Effector memory CD4-positive, alpha-beta T cell (primary cell): ENCODE measurements around the gene SPOCD1.
"Not testable (repeated sequence)": the region's sequence is repeated elsewhere in the genome, so short reads cannot be mapped to it uniquely, and the experiment has no call there.

Experiments used
- DNase-seq, 3 donors: peaks; one replicate each; pipeline ENCODE4 v3.0.0-alpha.2; 2020
- H3K27ac ChIP-seq: 2 replicates; pipeline ENCODE4 v1.7.0; 2013; ENCODE audit warnings: mild to moderate bottlenecking, low read length, moderate library complexity; ENCODE audit not compliant: insufficient read depth, poor library complexity, severe bottlenecking
- H3K27me3 ChIP-seq: replicated peaks from 2 replicates; pipeline ENCODE4 v1.7.0; 2013; ENCODE audit warnings: mild to moderate bottlenecking, low read length; ENCODE audit not compliant: insufficient read depth, control insufficient read depth, poor library complexity, severe bottlenecking
- H3K36me3 ChIP-seq: 2 replicates; pipeline ENCODE4 v1.7.0; 2013; ENCODE audit warnings: mild to moderate bottlenecking, low read length, moderate library complexity; ENCODE audit not compliant: control insufficient read depth, insufficient read depth
- H3K4me1 ChIP-seq: 2 replicates; pipeline ENCODE4 v1.7.0; 2013; ENCODE audit warnings: low read length, mild to moderate bottlenecking; ENCODE audit not compliant: control insufficient read depth, insufficient read depth, poor library complexity, severe bottlenecking
- H3K4me3 ChIP-seq: 2 replicates; pipeline ENCODE4 v1.7.0; 2013; ENCODE audit warnings: low read length, low read depth, mild to moderate bottlenecking; ENCODE audit not compliant: insufficient read depth, poor library complexity, severe bottlenecking
- H3K9me3 ChIP-seq: 2 replicates; pipeline ENCODE4 v1.7.0; 2013; ENCODE audit warnings: mild to moderate bottlenecking, low read length, moderate library complexity; ENCODE audit not compliant: control insufficient read depth

SPOCD1 gene

GRCh38 chr1:31830511-31830910 is 14.7 kb upstream of the SPOCD1 start:
- Histone ChIP-seq H3K27ac (no peak overlapping the region), H3K36me3 (no peaks in the 10 kb centered on the region), H3K9me3 (no peaks in the 10 kb centered on the region), H3K27me3 (no peaks in the 10 kb centered on the region), H3K4me3 (no peak overlapping the region), H3K4me1 (peaks cover 22% of the 10 kb centered on the region)
- DNase-seq = no peak

DNA sequence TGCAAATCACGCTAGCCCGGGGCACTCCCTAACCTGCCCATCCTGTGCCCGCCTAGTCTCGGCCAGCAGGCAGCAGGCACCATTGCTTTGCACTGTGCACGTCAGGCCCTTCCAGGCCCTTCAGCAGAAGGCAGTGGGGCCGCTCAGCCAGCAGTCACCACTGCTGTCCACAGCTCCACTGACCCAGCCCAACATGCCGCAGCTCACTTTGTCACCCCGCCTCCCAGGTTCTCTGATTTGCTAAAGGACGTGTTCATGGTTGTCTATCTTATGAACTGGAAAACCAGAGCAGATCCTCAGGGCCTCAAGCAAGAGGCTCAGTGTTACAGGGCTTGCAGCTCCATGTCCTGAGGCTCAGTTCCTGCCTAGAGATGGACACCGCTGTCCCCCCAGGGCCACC is 14.2 kb upstream of the SPOCD1 start:
- Histone ChIP-seq H3K36me3 (no peaks in the 10 kb centered on the region), H3K4me3 (no peak overlapping the region), H3K4me1 (peaks cover 22% of the 10 kb centered on the region), H3K27ac (no peak overlapping the region), H3K9me3 (no peaks in the 10 kb centered on the region), H3K27me3 (no peaks in the 10 kb centered on the region)
- no peak for DNase-seq

DNA sequence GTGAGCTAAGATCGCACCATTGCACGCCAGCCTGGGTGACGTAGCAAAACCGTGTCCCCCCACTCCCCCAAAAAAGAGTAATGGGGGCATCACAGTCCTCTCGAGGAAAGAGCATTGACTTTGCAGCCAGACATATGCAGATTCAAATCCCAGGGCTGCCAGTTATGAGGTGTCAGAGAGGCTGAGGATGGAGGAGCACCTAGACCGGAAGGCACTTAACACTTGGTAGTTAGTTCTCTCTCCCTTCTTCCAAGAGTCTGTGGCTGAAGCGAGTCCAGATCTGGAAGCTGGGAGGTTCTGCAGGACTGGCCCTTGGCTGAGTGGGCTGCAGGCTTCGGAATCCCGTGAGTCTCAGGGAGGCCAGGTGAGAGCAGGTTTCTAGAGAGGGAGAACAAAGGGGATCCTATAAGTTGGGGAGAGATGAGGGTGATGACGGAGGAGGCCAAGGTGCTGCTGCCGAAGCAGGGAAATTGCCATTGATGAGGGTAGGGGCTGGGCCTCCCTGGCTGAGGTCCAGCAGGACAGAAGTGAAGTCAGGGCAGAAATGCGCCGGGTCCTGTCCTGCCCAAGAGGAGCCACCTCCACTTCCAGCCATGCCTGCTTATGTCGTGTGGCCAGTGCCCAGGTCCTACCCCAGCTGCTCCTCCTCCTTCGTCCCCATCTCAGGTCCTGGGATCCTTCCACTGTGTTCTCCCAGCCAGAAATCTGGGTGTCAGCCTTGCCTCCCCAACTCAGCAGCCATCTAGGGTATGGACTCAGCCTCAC is 13.3 kb upstream of the SPOCD1 start:
- Histone ChIP-seq H3K27me3 (no peaks in the 10 kb centered on the region), H3K27ac (no peak overlapping the region), H3K4me1 (peaks cover 22% of the 10 kb centered on the region), H3K9me3 (no peaks in the 10 kb centered on the region), H3K4me3 (no peak overlapping the region), H3K36me3 (no peaks in the 10 kb centered on the region)
- DNase-seq = no peak

DNA sequence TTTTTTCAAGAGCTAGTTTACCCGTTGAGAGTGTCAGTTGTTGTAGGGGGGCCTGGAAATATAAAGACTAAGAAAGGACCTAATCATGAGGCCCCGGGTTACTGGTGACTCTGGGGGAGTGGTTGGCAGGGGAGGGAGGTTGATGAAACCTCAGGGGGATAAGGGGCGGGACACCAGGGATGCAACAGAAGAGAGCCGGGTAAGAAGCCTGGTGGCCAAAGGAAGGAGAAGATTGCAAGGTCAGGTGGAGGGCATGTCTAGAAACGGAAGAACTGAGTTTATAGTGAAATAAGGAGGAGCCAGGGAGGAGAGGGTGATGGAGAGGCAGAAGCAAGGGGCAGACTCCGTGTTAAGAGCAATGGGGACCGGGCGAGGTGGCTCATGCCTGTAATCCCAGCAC is 12.5 kb upstream of the SPOCD1 start:
- no peak for DNase-seq
- H3K27ac ChIP-seq = no peak overlapping the region
- peaks cover 22% of the 10 kb centered on the region for H3K4me1 ChIP-seq
- no peaks in the 10 kb centered on the region for H3K36me3 ChIP-seq
- no peaks in the 10 kb centered on the region for H3K9me3 ChIP-seq
- H3K27me3 ChIP-seq = no peaks in the 10 kb centered on the region
- H3K4me3 ChIP-seq = no peak overlapping the region

DNA sequence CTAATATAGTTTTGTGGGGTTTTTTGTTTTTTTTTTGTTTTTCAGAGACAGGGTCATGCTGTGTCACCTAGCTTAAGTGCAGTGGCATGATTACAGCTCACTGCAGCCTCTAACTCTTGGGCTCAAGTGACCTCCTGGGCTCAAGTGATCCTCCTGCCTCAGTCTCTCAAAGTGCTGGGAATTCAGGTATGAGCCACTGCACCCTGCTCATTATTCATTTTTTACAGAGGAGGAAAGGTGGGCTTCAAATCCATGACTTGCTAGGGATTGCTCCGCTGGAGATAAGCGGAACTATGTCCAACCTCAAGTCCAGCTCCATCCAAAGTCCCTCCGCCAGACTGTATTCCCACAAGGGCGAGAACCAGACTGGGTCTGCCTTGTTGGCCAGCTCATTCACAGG is 8.0 kb upstream of the SPOCD1 start:
- no peak overlapping the region for H3K27ac ChIP-seq
- peaks cover 22% of the 10 kb centered on the region for H3K4me1 ChIP-seq
- no peak for DNase-seq

DNA sequence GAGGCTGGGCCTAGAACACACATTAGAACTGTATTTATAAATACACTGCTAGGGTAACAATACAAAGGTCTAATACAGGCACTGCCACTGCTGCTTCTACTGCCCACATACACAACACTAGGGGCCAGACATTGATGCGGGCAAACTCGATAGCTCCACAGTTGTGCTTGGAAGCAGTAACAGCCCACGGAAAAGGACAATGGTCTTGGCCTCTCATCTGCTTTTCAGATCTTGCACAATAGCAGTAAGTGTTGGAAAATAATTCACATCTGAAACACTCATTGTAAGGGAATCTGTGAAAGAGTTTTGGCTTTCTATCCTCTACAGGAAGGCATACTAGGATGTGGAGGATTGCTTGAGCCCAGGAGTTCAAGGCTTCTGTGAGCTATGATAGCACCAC is 6.9 kb upstream of the SPOCD1 start:
- no peaks in the 10 kb centered on the region for H3K36me3 ChIP-seq
- H3K9me3 ChIP-seq = no peaks in the 10 kb centered on the region
- no peak overlapping the region for H3K27ac ChIP-seq
- DNase-seq = no peak
- no peaks in the 10 kb centered on the region for H3K27me3 ChIP-seq
- peaks cover 15% of the 10 kb centered on the region for H3K4me1 ChIP-seq
- H3K4me3 ChIP-seq = no peak overlapping the region

More for the DNA sequence above, 8.0 kb upstream of the SPOCD1 start:
- Histone ChIP-seq H3K9me3 (no peaks in the 10 kb centered on the region), H3K4me3 (no peak overlapping the region), H3K36me3 (no peaks in the 10 kb centered on the region), H3K27me3 (no peaks in the 10 kb centered on the region)

- H3K4me3 ChIP-seq, H3K36me3 ChIP-seq, H3K9me3 ChIP-seq, H3K4me1 ChIP-seq, H3K27ac ChIP-seq, DNase-seq, H3K27me3 ChIP-seq: not testable (repeated sequence)
These were observed 4.4 kb upstream of the SPOCD1 start for GRCh38 chr1:31820196-31820595.

- Histone ChIP-seq H3K9me3 (no peaks in the 10 kb centered on the region), H3K4me1 (peaks cover 3% of the 10 kb centered on the region), H3K4me3 (no peak overlapping the region), H3K27ac (no peak overlapping the region), H3K36me3 (no peaks in the 10 kb centered on the region), H3K27me3 (no peaks in the 10 kb centered on the region)
- no peak for DNase-seq
These were observed 2.4 kb upstream of the SPOCD1 start for GRCh38 chr1:31818206-31818605.

DNA sequence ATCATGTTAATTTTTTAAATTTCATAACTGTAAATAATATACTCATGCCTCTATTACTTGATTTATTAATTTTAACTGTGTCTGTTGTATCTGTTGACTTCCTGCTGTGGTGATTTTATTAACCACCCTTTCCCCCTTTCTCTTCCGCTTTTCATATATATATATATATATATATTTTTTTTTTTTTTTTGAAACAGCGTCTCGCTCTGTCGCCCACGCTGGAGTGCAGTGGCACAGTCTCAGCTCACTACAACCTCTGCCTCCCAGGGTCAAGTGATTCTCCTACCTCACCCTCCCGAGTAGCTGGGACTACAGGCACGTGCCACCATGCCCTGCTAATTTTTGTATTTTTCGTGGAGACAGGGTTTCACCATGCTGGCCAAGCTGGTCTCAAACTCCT is 1.1 kb upstream of the SPOCD1 start:
- not testable (repeated sequence) for H3K4me1 ChIP-seq, H3K9me3 ChIP-seq, DNase-seq, H3K4me3 ChIP-seq, H3K36me3 ChIP-seq, H3K27me3 ChIP-seq, H3K27ac ChIP-seq

DNA sequence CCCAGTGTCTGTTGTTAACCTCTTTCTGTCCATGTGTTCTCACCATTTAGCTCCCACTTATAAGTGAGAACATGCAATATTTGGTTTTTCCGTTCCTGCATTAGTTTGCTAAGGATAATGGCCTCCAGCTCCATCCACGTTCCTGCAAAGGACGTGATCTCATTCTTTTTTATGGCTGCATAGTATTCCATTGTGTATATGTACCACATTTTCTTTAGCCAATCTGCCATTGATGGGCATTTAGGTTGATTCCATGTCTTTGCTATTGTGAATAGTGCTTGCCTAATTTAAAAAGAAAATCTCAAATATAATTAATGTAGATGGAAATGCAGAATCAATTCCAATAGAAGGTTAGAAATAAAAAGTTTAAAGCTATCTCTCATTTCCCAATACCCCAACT is 679 bp upstream of the SPOCD1 start:
- not testable (repeated sequence) for H3K4me1 ChIP-seq, H3K36me3 ChIP-seq, H3K27ac ChIP-seq, H3K27me3 ChIP-seq, DNase-seq, H3K4me3 ChIP-seq, H3K9me3 ChIP-seq
